ENCODE measurements around the gene TRNP1. TPM values are rescaled to one million over a fixed set of nuclear protein-coding genes. Genes with fewer than 3 reads are reported as not detected.

Gene TRNP1
- total RNA-seq, 4 donors from 2014 or later, result 14.9 to 29.4 (median 20.2) TPM

DNA sequence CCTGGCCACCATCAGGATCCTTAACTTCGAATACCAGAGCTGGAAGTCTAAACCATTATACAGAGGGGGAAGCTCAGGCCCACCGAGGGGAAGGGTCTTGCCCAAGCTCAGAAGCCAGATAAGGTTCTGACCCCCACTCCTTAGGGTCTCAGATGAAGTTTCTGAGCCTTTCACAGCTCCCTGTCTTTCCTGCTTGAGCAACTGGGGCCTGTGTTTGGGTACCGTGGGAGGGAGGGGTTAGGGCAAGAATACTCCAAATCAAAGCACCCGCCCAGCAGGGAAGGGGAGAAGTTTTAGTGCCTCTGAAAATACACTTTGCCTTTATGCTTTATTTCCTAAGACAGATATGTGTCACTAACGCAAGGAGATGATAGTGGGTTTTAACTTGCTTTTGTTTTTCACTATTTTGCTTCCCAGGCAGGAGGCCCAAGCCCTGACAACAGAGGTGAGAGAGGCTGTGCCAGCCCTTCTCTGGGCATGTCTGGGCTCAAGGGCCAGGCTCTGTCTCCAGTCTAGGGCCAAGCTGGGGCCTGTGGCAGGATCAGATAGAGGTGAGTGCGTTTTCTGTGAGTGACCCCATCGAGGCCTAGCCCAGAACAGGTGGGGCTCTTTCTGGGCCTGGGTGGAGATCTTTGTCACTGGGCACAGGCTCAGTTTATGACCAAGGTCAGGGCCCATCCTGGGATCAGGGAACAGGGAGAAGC, 39.7 kb downstream of the TRNP1 start:
- DNase-seq (ENCODE audit: low spot score in 2 of 2), result no peak
- no peak for TF ChIP-seq POLR2A (IDR thresholded peaks at IDR 0.05)
- TF ChIP-seq, protein P1, sequence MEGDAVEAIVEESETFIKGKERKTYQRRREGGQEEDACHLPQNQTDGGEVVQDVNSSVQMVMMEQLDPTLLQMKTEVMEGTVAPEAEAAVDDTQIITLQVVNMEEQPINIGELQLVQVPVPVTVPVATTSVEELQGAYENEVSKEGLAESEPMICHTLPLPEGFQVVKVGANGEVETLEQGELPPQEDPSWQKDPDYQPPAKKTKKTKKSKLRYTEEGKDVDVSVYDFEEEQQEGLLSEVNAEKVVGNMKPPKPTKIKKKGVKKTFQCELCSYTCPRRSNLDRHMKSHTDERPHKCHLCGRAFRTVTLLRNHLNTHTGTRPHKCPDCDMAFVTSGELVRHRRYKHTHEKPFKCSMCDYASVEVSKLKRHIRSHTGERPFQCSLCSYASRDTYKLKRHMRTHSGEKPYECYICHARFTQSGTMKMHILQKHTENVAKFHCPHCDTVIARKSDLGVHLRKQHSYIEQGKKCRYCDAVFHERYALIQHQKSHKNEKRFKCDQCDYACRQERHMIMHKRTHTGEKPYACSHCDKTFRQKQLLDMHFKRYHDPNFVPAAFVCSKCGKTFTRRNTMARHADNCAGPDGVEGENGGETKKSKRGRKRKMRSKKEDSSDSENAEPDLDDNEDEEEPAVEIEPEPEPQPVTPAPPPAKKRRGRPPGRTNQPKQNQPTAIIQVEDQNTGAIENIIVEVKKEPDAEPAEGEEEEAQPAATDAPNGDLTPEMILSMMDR (IDR thresholded peaks at IDR 0.05), result no peak
- WGBS, 2 donors, result 53 to 58% methylated on average over 7 of the region's 7 CpGs
- H3K4me3 ChIP-seq (ENCODE audit: low read depth, poor library complexity, severe bottlenecking), result no peak overlapping the region
- intact Hi-C loops (cut with DNase I; ENCODE audit: low total_unique reads), result no loop called here

DNA sequence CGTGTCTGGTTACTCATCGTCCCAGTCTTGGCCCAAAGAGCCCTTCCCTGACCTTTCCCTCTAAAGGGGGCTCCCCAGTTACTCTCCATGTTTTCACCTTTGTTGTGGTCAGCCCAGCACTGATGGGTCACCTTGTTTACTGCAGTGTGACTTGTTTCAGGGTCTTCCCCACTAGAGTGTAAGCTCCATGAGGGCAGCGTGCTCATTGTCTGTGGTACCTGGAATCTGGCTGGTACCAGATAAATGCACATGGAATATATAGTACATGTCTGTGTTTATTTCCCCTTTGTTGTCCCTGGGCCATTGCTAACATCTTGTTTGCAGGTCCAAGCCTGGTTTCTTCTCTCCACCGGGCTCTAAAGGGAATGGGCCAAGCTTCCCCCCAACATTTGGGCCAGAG, 41.9 kb downstream of the TRNP1 start:
- intact Hi-C loops (cut with DNase I; ENCODE audit: low total_unique reads), result no loop called here

DNA sequence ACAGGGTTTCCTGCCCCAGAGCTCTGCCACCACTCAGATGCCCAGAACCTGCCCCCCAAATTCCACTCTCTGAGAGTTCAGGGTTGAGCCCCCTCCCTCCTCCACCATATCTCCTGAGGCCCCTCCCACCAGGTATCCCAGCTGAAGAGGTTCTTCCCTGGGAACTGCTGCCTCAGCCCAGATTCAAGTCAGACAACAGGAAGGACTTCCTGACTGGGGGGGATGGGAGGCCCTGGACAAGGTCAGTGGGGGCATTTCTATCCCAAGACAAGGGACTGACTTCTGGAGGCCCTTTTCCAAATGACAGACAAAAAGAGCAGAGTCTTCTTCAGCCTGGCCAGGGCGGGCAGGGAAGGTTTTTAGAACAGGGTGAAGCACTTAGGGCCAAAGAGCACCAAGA, 43.2 kb downstream of the TRNP1 start:
- 79 to 96% methylated on average over 1 of the region's 1 CpG for WGBS, 2 donors
- intact Hi-C loops (cut with DNase I; ENCODE audit: low total_unique reads), result no loop called here
- no peak overlapping the region for H3K4me3 ChIP-seq (ENCODE audit: low read depth, poor library complexity, severe bottlenecking)
- no peak for DNase-seq (ENCODE audit: low spot score in 2 of 2)
- TF ChIP-seq, protein P1 (IDR thresholded peaks at IDR 0.05), result no peak
- no peak for TF ChIP-seq POLR2A (IDR thresholded peaks at IDR 0.05)

More for the DNA sequence above, 41.9 kb downstream of the TRNP1 start:
- 95 to 97% methylated on average over 4 of the region's 4 CpGs for WGBS, 2 donors
- DNase-seq (ENCODE audit: low spot score in 2 of 2), result no peak
- H3K4me3 ChIP-seq (ENCODE audit: low read depth, poor library complexity, severe bottlenecking), result no peak overlapping the region
- TF ChIP-seq POLR2A (IDR thresholded peaks at IDR 0.05), result no peak
- TF ChIP-seq, protein P1 (IDR thresholded peaks at IDR 0.05), result no peak

DNA sequence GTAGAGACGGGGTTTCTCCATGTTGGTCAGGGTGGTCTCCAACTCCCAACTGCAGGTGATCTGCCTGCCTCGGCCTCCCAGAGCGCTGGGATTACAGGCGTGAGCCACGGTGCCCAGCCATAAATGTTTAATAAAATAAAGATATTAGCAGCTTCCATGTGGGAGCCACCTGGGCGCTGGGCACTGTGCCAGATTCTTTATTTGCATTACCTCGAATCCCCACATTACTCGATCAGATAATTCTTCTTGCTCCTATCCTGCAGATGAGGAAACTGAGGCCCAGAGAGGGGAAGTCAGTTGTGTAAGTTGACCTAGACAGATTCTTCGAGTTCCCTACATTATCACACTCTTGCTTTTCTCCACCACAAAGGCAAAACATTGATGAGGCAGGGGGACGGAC, 44.0 kb downstream of the TRNP1 start:
- 60% methylated on average over 10 of the region's 10 CpGs for WGBS, 2 donors
- H3K4me3 ChIP-seq (ENCODE audit: low read depth, poor library complexity, severe bottlenecking), result no peak overlapping the region
- no peak for DNase-seq (ENCODE audit: low spot score in 2 of 2)
- no peak for TF ChIP-seq POLR2A (IDR thresholded peaks at IDR 0.05)
- TF ChIP-seq, protein P1 (IDR thresholded peaks at IDR 0.05), result no peak
- intact Hi-C loops (cut with DNase I; ENCODE audit: low total_unique reads), result no loop called here

DNA sequence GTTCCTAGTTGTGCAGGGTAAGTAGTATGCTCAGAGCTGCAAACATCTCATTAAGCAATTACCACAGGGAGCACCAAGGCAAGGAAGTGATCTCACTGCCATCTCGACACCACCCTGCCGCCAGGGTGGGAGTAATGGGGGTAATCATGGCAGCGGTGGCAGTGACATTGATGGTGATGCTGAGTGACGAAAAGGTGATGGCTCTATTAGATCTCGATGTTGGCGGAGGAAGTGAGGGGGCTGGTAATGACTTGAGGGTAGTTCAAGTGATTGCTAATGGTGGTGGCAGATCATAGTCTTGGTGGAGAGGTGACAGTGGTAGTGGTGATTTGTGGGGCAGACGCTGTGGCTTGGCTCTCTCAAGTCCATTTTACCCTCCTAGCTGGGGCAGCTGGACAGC, 44.5 kb downstream of the TRNP1 start:
- 80 to 87% methylated on average over 7 of the region's 7 CpGs for WGBS, 2 donors
- H3K4me3 ChIP-seq (ENCODE audit: low read depth, poor library complexity, severe bottlenecking), result no peak overlapping the region
- DNase-seq (ENCODE audit: low spot score in 2 of 2), result no peak
- TF ChIP-seq, protein P1 (IDR thresholded peaks at IDR 0.05), result no peak
- TF ChIP-seq POLR2A (IDR thresholded peaks at IDR 0.05), result no peak
- intact Hi-C loops (cut with DNase I; ENCODE audit: low total_unique reads), result no loop called here

DNA sequence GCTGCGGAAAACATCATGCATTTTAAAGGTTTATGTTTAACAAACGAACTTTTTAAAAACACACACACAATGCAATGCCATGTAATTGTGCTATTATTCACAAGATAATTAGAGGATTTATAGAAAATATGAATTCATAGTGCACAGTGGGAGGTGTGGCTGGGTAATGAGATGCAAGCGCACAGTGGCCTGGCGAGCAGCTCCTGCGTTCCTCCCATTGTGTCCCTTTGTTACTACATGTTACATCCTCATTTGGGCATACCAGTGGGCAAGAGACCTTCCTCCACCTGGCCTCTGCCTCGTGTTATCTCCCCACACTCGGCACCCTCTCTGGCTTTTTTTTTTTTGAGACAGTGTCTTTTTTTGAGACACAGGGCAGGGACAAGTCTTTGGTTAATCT, 49.2 kb downstream of the TRNP1 start:
- intact Hi-C loops (cut with DNase I; ENCODE audit: low total_unique reads), result no loop called here
- H3K4me3 ChIP-seq (ENCODE audit: low read depth, poor library complexity, severe bottlenecking), result no peak overlapping the region
- no peak for DNase-seq (ENCODE audit: low spot score in 2 of 2)
- 72 to 78% methylated on average over 7 of the region's 7 CpGs for WGBS, 2 donors
- TF ChIP-seq POLR2A (IDR thresholded peaks at IDR 0.05), result no peak
- TF ChIP-seq, protein P1 (IDR thresholded peaks at IDR 0.05), result no peak

All from lower leg skin (tissue), 4 donors.